NCI-H82 treated with DMSO at 0.1 percent for 48 hours (cell line): Measurements from ENCODE around the gene FAM216A.
"Not testable (repeated sequence)": the region's sequence is repeated elsewhere in the genome, so short reads cannot be mapped to it uniquely, and the experiment has no call there.

ENCODE experiments used
- DNase-seq: peaks from one replicate; lab custom pipeline; 2025; ENCODE audit not compliant: unreplicated experiment; lab: John Stamatoyannopoulos, UW

FAM216A gene, protein sequence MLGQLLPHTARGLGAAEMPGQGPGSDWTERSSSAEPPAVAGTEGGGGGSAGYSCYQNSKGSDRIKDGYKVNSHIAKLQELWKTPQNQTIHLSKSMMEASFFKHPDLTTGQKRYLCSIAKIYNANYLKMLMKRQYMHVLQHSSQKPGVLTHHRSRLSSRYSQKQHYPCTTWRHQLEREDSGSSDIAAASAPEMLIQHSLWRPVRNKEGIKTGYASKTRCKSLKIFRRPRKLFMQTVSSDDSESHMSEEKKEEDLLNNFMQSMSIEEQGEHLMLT

DNA sequence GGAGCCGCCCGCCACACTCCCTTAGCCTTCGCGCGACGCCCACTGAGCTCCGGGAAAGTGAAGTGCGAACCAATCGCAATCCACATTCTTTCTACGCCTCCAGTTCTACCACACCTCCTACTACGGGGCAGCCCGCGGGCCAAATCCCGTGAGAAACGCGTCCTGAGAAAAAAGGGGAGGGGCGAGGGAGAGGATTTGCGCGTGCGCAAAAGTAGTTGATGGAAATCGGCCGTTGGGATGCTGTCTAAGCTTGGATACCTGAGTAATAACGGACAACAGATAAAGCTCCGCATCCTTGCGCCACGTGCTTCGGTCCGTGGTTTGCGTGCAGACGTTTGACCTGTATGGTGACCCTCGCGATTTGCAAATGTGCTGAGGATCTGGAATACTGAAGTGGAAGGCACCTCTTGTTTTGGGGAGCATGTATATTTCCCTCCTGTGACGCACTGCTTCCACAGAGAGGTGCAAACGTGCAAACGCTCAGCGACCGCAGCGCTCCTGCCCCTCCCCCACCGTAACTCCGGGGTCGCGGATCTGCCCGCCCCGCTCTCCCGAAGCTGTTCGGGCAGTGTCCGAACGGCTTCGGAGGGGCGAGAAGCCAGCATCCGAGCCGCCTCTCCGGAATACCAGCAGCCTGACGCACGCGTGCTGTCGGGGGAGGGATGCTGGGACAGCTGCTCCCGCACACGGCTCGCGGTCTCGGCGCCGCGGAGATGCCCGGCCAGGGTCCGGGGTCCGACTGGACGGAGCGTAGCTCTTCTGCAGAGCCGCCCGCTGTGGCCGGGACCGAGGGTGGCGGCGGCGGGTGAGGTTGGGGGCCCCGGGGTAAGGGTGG, at the start of gene FAM216A, which contains the start of gene GPN3:
TSS of gene FAM216A (plus strand) at position 632 of the 835 bp plus-strand sequence. CDS start at position 663, 31 bp downstream.
TSS of gene GPN3 (minus strand) at position 44 of the 835 bp plus-strand sequence. CDS start 54 bp downstream, outside the sequence.
- DNase-seq = peak; percentile 98

DNA sequence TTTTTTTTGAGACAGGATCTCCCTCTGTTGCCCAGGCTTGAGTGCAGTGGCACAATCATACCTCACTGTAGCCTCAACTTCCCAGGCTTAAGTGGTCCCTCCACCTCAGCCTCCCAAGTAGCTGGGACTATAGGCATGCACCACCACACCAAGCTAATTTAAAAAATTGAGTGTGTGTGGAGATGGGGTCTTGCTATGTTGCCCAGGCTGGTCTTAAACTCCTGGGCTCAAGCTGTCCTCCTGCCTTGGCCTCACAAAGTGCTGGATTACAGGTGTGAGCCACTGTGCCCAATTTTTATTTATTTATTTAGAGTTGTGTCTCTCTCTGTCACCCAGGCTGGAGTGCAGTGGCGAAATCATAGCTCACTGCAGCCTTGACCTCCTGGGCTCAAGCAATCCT, 48.0 kb upstream of the FAM216A start:
- not testable (repeated sequence) for DNase-seq

DNA sequence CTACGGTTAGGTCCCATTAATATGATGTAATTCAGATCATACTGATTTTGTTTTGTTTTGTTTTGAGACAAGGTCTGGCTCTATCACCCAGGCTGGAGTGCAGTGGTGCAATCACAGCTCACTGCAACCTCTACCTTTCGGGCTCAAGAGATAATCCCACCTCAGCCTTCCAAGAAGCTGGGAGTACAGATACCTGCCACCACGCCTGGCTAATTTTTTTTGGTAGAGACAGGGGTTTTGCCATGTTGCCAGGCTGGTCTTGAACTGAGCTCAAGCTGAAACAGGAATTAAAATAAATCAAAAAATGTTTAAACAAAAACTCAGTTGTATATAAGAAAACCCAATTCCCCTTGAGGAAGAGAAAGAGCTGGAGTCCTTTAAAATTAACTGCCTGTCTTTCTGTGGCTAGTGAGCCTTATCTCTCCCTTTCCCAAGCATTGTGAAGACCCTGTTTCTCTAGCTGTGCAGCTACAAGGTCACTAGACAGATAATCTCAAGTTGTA, 47.4 kb upstream of the FAM216A start:
- DNase-seq = no peak

DNA sequence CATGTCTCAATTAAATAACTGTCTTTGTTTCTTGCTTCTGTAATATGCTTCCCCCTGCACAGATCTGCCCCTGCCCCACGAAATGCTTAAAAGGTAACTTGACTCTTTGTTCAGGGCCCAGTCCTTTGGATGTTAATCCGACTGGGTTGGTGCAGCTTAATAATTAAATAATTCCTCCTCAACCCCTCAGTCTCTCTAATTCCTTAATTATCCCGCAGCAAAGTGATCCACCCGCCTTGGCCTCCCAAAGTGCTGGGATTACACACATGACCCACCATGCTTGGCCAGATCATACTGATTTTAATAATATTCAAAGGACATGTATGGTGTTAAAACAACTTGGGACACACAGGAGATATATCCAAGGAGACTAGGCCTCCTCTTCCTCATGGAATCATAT, 46.9 kb upstream of the FAM216A start:
- peak; percentile 82 for DNase-seq

DNA sequence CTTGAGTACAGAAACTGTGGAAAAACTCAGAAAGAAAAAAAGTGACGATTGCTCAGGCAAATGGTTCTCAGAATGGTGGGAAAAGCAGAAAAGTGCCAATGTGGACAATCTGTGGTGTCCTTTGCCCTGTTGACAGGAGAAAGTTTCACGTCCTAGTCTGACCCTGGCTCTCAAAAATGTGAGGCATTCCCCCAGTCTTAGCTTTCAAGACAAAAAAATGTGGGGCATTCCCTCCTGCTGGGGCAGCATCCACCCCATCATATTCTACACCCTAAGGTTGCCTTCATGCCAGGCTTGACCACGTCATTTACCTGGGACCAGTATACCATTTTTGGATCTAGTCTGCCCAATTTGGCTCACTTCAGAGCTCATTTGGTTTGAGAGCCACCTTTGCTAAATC, 44.4 kb upstream of the FAM216A start:
- DNase-seq = no peak

DNA sequence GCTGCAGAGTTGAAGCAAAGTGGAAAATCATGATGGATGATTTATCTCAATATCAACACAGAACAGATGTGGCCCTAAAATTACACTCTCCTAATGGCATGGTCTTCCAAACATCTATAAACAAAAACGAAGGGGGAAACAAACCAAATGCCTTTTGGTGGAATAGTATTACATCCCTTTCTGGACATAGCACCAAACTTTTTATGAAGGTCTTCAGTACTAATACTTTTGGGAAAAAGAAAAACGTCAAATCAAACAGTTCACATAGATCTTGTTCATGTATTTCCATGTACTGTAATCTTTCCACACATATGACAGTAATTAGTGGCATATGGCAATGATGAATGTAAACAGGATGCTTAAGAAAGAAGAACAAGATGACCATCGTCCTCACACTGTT, 42.2 kb upstream of the FAM216A start:
- DNase-seq = peak; percentile 72

DNA sequence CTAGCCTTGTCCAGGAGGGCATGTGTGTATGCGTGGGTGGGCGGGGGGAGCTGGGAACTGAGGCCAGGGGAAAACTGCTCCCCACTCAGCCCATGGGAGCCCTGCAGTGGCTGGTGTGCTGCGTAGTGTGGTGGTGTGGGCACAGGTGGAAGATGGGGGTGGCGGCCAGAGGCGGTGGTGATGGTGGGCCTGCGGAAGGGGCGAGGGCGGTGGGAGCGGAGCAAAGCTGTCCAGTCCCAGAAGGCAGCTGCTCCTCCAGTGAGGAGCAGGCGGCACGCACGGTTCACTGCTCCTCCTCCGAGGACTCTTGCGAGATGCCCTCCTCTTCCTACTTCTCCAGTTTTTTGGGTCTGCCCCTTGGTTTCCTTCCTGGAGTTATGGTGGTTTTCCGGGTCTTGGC, 39.0 kb upstream of the FAM216A start:
- not testable (repeated sequence) for DNase-seq

DNA sequence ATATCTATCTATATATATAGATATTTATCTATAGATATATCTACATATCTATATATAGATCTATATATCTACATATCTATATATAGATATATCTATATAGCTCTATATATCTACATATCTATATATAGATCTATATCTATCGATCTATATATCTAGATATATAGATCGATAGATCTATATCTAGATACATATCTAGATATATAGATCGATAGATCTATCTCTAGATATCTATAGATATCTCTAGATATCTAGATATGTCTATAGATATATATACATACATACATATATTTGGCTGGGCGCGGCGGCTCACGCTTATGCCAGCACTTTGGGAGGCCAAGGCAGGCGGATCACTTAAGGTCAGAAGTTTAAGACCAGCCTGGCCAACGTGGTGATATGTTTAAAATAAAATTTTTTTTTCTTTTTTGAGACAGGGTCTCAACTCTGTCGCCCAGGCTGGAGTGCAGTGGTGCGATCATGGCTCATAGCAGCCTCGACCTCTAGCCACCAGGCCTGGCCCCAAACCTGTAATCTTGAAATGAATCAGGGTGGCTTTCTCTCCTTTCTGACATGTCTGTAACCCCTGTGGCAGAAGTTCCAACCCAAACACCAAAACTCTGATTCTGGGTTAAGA, 36.6 kb upstream of the FAM216A start:
- DNase-seq = no peak

DNA sequence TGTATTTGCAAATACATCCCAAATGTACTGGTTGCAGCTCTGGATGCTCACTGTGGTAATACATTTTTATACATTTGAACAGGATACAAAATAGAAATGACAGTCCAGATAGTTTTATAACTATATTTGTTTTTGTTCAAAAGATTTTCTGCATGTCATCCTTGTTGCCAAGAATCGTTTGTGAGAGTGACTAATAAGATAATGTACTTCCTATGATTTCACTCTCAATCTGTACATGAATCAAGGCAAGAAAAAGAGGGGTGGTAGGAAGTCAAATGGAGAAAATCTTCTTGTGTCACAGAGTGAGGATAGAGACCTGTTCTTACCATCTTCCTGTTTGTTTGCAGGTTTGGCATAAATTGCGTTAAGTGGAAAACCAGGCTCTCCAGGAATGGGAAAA, 32.4 kb upstream of the FAM216A start:
- DNase-seq = no peak

DNA sequence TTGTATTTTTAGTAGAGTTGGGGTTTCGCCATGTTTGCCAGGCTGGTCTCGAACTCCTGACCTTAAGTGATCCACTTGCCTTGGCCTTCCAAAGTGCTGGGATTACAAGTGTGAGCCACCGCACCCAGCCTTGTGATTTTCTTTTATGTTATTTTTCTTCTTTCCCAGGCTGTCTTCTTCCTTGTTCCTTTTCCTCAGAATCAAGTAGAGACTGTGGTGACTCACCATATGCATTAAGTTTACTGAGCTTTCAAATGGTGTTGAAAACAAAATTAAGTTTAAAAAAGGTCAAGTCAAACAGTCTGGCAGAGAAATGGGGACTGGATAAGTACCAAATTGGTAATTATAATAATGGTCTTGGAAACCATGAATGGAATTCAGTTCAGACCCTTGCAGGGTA, 24.2 kb upstream of the FAM216A start:
- no peak for DNase-seq

DNA sequence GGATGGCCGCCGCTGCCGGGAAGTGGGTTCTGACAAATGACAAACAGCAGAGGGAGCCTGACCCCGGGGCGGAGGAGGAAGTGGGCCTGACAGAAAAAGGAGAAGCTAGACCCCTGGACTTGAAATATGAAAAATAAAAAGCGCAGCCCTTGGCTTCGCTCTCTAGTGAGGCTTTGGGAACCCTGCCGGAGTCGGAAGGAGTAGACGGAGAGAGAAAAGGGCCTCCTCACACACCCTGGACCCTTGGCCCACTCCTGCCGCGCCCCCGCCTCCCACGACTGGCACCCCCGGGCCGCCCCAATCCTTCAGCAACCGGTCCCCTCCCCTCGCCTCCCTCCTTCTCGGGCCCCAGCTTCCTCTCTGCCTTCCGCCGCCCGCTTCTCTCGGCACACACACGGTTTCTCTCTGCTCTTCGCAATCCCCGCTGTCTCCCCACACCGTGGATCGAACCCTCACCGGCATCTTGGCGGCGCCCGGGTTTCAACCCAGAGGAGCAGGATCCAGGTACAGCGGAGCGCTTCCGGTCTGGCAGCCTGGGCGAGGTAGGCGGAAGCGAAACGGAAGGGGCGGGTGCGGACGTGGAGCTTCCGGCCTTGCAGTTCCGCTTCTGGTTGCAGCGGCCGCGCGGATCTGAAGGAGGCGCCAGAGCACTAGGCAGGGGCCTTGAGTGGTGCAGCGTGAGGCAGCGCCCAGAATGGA, 18.7 kb upstream of the FAM216A start, which contains the start of gene ARPC3:
TSS of gene ARPC3 (minus strand) at position 539 of the 699 bp plus-strand sequence. CDS start at position 462, 77 bp downstream.
- peak; percentile 79 for DNase-seq

DNA sequence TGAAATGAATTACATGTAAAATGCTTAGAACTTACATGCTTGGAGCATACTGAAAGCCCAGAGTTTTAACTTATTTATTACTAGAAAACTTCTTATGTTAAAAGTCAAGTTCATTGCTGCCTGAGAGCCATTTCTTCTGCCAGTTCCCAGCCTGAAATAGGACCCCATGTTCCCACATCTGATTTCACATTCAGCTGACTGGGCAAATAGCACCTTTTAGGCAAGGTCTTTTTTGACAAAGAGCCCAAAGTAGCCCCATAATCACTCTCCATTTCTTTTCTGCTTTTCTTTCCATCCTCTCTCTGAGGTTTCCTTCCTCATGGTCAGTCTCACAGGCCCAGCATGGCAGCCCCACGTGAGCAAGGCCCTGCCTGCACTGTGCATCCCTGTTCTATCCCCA, 17.4 kb upstream of the FAM216A start:
- DNase-seq = no peak

DNA sequence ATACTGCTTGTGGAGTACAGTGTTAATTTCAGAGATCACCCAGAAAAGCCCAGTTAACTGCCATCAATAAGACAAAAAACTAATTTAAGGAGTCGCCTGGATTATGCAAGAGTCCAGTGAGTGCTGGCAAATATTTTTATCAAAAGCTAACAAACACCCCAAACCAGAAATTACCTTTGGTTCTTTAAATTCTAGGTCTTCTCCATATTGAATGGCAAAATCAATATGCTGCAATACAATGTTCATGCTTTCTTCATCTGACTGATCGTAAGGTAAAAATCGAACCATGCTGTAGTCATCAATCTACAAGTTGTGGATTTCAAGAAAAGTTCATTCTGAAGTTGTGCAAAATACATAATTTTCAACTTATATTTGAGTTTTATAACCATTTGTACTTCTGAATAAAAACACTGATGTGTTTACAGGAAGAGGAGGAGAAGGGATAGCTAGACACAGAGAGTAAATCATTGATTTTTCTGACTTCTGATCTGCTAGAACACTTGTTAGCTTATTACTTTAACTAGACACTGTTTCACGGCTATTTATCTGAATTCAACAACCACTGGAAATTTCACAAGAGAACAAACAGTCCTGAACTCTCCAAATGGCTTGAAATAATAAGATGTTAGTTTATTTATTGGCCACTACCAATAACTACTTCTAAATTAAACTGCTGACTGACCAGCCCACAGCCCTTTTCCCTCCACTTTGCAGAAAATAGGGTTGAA, 14.9 kb upstream of the FAM216A start:
- DNase-seq = no peak

DNA sequence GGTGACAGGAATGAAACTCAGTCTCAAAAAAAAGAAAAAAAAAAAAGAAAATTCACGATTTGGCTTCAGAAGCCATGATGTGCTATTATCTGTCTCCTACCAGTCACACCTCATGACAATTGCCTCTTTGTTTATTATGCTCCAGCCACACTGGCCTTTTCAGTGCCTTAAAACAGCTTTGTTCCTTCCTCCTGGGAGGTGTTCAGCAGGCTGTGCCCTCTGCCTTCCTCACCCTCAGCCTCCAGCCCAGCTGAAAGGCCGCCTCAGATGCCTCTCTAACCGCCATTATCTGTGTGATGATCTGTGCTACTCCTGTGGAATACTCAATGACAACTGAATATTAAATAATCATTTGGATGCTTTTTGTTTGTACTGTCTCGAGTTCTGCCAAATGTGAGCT, 9.9 kb upstream of the FAM216A start:
- DNase-seq = no peak

DNA sequence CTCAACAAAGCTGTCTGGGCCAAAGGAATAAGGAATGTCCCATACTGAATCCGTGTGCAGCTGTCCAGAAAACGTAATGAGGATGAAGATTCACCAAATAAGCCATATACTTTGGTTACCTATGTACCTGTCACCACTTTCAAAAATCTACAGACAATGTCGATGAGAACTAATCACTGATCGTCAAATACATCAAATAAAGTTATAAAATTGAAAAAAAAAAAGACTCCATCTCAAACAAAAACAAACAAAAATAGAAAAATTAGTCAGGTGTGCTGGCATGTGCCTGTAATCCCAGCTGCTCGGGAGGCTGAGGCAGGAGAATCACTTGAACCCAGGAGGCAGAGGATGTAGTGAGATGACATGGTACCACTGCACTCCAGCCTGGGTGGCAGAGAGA, 7.5 kb upstream of the FAM216A start:
- DNase-seq = not testable (repeated sequence)

DNA sequence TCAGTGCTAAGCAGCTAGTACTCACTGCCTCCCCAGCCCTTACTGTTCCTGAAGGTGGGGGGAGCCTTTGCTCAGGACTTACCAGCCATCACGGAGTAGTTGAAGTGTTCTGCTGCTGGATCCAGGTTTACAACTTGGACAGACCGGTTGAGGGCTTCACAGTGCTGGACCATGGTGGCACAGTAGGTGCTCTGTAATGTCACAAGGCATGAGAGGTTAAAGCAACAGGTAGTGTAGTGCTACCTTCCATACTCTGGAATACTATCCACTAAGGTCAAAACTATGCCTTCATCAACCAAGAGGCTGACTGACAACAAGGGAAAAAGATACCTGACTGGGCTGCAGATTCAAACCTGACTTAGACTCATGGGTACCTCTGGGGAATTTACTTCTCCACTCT, 3.6 kb upstream of the FAM216A start:
- no peak for DNase-seq

DNA sequence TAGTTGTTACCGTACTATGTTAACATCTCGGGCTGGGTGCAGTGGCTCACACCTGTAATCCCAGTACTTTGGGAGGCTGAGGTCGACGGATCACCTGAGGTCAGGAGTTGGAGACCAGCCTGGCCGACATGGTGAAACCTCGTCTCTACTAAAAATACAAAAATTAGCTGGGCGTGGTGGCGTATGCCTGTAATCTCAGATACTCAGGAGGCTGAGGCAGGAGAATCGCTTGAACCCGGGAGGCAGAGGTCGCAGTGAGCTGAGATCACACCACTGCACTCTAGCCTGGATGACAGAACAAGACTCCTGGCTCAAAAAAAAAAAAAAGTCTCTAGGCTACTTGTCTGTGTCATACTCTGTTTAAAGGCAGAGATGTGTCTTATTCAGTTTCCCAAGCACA, 2.9 kb upstream of the FAM216A start:
- not testable (repeated sequence) for DNase-seq

DNA sequence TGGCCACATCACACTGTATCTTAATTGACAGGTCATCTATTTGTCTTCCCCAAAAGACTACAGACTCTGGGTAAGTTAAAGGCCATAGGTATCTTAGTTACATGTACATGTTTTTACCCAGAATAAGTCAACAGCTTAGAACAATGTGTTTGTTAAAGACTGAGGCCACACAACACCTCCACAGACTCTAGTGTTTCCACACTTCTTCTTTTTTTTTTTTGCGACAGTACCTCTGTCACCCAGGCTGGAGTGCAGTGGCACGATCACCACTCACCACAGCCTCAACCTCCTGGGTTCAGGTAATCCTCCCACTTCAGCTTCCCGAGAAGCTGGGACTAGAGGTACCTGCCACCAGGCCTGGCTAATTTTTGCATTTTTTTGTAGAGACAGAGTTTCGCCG, 1.9 kb upstream of the FAM216A start:
- DNase-seq = no peak

DNA sequence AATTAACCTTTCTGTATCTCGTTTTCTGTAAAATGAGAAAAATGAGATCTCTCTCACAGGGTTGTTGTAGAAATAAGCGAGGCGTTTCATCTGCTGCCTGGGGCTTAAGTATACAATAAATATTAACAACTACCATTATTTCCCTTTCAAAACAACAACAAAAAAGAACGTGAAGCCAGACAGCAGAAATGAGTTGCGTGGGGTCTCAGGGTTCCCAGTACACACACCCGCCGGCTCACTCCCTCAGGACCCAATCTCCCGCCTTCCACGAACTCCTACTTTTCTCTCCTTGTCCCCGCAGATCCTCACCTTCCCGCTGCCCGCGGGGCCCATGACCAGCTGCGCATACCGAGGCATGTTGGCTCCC, 815 bp upstream of the FAM216A start:
- DNase-seq = no peak

DNA sequence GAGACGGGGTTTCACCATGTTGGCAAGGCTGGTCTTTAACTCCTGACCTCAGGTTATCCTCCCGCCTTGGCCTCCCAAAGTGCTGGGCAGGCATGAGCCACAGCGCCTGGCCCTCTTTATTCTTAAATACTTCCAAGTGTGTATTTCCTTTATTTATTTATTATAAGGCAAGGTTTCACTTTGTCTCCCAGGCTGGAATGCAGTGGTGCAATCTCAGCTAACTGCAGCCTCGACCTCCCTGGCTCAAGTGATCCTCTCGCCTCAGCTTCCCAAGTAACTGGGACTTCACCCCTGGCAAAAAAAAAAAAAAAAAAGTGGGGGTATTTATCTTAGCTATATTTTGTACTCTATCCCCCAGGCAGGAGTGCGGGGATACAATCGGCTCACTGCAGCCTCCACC, 6.8 kb downstream of the FAM216A start:
- DNase-seq = no peak
